ENCODE measurements around the gene TSHR. TPM values are rescaled to one million over a fixed set of nuclear protein-coding genes. Genes with fewer than 3 reads are reported as not detected.
A peak's percentile ranks its signal among the peaks of the same experiment; 100 is the strongest.

Gene TSHR
- total RNA-seq, 2 experiments from 2014 or later = 4.9 to 40.0 TPM

DNA sequence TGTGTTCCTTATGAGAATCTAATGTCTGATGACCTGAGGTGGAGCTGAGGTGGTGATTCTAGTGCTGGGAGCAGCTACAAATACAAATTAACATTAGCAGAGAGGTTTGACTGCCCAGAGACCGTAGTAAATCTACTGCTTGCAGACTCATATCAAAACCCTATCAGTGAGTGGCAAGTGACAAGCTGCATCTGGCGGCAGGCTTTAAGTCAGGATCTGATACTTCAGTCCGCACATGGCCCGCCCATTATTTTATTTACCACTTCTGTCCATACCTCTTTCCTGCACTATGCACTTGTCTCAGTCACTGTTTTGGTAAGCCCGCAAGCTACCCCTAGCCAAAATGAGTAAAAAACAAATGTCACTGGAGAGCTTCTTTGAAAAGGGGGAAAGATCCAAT, 25.3 kb upstream of the TSHR start:
- H3K4me1 ChIP-seq (ENCODE audit: insufficient read depth, low read length, poor library complexity, severe bottlenecking) = peaks cover 73% of the 10 kb centered on the region
- H3K4me3 ChIP-seq (ENCODE audit: low read depth, low read length, poor library complexity, severe bottlenecking) = peak overlapping the region; percentile 42
- H3K4me2 ChIP-seq (ENCODE audit: low read length) = peak overlapping the region; percentile 78
- peaks cover 31% of the 10 kb centered on the region for H3K9me3 ChIP-seq (ENCODE audit: low read length)
- CTCF ChIA-PET (ENCODE audit: unreplicated experiment) = interaction anchor here (0.8 to 1.2 kb wide), 2 partner anchors 32 to 44 kb away, joined by 3 to 4 read pairs; no protein-coding TSS in a partner anchor
- peak overlapping the region; percentile 31; the same call in 1 of the 2 replicates for H2AFZ ChIP-seq (ENCODE audit: low read length)
- H4K20me1 ChIP-seq (ENCODE audit: insufficient read depth, low read length) = no peaks in the 10 kb centered on the region
- DNase-seq (ENCODE audit: low spot score) = peak; percentile 53
- H3K79me2 ChIP-seq (ENCODE audit: insufficient read depth, low read depth, low read length) = peaks cover 79% of the 10 kb centered on the region
- intact Hi-C loops (cut with micrococcal nuclease; ENCODE audit: unreplicated experiment) = loop anchor here (10.0 kb wide), 1 partner anchor 605 kb away; the partner anchor contains the start of gene SEL1L
- H3K9me2 ChIP-seq (ENCODE audit: insufficient read depth, low read length) = no peaks in the 10 kb centered on the region
- H3K27ac ChIP-seq (ENCODE audit: low read depth, low read length, poor library complexity, severe bottlenecking) = peak overlapping the region; percentile 97
- TF ChIP-seq, protein P1, sequence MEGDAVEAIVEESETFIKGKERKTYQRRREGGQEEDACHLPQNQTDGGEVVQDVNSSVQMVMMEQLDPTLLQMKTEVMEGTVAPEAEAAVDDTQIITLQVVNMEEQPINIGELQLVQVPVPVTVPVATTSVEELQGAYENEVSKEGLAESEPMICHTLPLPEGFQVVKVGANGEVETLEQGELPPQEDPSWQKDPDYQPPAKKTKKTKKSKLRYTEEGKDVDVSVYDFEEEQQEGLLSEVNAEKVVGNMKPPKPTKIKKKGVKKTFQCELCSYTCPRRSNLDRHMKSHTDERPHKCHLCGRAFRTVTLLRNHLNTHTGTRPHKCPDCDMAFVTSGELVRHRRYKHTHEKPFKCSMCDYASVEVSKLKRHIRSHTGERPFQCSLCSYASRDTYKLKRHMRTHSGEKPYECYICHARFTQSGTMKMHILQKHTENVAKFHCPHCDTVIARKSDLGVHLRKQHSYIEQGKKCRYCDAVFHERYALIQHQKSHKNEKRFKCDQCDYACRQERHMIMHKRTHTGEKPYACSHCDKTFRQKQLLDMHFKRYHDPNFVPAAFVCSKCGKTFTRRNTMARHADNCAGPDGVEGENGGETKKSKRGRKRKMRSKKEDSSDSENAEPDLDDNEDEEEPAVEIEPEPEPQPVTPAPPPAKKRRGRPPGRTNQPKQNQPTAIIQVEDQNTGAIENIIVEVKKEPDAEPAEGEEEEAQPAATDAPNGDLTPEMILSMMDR (conservative IDR thresholded peaks at IDR 0.05; ENCODE audit: low read length) = no peak
- TF ChIP-seq EZH2phosphoT487 (IDR thresholded peaks at IDR 0.05; ENCODE audit: borderline replicate concordance, low read depth, low read length) = no peak
- BruUV-seq (replicated peaks) = no TSS peak
- peaks cover 82% of the 10 kb centered on the region for H3K36me3 ChIP-seq (ENCODE audit: insufficient read depth, low read length)
- POLR2A ChIA-PET = interaction anchor here (0.8 to 7.4 kb wide), 13 partner anchors 12 to 604 kb away, joined by 3 to 67 read pairs (median 4); partner anchors contain the start of genes CEP128 and TSHR

- BruUV-seq (replicated peaks) = no TSS peak
- no peaks in the 10 kb centered on the region for H4K20me1 ChIP-seq (ENCODE audit: insufficient read depth, low read length)
- H3K27ac ChIP-seq (ENCODE audit: low read depth, low read length, poor library complexity, severe bottlenecking) = peak overlapping the region; percentile 97
- CTCF ChIA-PET (ENCODE audit: unreplicated experiment) = interaction anchor here (0.8 to 1.2 kb wide), 2 partner anchors 31 to 43 kb away, joined by 3 to 4 read pairs; no protein-coding TSS in a partner anchor
- H3K4me3 ChIP-seq (ENCODE audit: low read depth, low read length, poor library complexity, severe bottlenecking) = peak overlapping the region; percentile 42
- no peaks in the 10 kb centered on the region for H3K9me2 ChIP-seq (ENCODE audit: insufficient read depth, low read length)
- H3K36me3 ChIP-seq (ENCODE audit: insufficient read depth, low read length) = peaks cover 79% of the 10 kb centered on the region
- POLR2A ChIA-PET = interaction anchor here (0.6 to 7.4 kb wide), 11 partner anchors 11 to 600 kb away, joined by 3 to 67 read pairs (median 4); partner anchors contain the start of genes CEP128 and TSHR
- TF ChIP-seq, protein P1 (conservative IDR thresholded peaks at IDR 0.05; ENCODE audit: low read length) = no peak
- no peak for TF ChIP-seq EZH2phosphoT487 (IDR thresholded peaks at IDR 0.05; ENCODE audit: borderline replicate concordance, low read depth, low read length)
- H3K79me2 ChIP-seq (ENCODE audit: insufficient read depth, low read depth, low read length) = peaks cover 83% of the 10 kb centered on the region
- peaks cover 80% of the 10 kb centered on the region for H3K4me1 ChIP-seq (ENCODE audit: insufficient read depth, low read length, poor library complexity, severe bottlenecking)
- intact Hi-C loops (cut with micrococcal nuclease; ENCODE audit: unreplicated experiment) = loop anchor here (1.0 to 10.0 kb wide), 5 partner anchors 10 to 604 kb away; partner anchors contain the start of genes CEP128 and SEL1L
- peak; percentile 94 for DNase-seq (ENCODE audit: low spot score)
- H3K4me2 ChIP-seq (ENCODE audit: low read length) = peak overlapping the region; percentile 78
- H2AFZ ChIP-seq (ENCODE audit: low read length) = peak overlapping the region; percentile 31; the same call in 1 of the 2 replicates
- H3K9me3 ChIP-seq (ENCODE audit: low read length) = peaks cover 31% of the 10 kb centered on the region
These were observed 24.5 kb upstream of the TSHR start for GRCh38 chr14:80930836-80931389.

Measured in OCI-LY7 (cell line).